GM21717 (cell line): ENCODE measurements around the gene SLC5A8.
A peak's percentile ranks its signal among the peaks of the same experiment; 100 is the strongest.

Experiments
- ATAC-seq: cut with Tn5 transposase; IDR thresholded peaks from one replicate; pipeline ENCODE4 v1.9.1; 2021; ENCODE audit warnings: mild to moderate bottlenecking, moderate library complexity; ENCODE audit not compliant: unreplicated experiment

SLC5A8 gene, protein sequence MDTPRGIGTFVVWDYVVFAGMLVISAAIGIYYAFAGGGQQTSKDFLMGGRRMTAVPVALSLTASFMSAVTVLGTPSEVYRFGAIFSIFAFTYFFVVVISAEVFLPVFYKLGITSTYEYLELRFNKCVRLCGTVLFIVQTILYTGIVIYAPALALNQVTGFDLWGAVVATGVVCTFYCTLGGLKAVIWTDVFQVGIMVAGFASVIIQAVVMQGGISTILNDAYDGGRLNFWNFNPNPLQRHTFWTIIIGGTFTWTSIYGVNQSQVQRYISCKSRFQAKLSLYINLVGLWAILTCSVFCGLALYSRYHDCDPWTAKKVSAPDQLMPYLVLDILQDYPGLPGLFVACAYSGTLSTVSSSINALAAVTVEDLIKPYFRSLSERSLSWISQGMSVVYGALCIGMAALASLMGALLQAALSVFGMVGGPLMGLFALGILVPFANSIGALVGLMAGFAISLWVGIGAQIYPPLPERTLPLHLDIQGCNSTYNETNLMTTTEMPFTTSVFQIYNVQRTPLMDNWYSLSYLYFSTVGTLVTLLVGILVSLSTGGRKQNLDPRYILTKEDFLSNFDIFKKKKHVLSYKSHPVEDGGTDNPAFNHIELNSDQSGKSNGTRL

DNA sequence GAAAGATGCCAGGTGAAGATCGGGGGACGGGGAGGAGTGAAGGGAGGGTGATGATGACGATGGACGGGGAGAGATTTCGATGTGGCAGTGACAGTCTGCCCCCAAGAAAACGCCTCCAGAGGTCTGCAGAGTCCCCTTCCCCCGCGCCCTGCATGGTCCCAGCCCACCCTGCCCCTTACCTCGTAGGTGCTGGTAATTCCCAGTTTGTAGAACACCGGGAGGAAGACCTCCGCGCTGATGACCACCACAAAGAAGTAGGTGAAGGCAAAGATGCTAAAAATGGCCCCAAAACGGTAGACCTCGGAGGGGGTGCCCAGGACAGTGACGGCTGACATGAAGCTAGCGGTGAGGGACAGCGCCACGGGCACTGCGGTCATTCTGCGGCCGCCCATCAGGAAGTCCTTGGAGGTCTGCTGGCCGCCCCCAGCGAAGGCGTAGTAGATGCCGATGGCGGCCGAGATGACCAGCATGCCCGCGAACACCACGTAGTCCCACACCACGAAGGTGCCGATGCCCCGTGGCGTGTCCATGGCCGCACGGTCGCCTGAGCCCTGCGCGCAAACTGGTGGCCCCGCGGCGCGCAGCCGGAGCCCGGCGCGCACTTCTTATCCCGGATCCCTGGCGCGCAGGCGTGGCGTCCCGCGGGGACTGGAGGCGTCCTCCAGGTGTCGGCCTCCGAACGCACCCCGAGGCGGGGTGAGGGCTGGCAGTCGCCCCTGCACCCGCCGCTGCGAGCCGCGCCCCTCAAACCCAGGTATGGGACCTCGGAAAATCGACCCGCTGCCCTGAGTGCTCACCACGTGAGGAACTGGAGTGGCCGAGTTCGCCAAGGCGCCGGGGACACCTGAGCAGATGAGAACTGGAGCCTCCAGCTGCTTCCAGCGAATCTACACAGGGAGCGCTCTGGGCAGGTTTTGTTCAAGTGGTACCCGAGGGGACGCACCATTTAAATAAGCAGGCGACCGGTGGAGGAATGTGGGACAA, at the start of gene SLC5A8:
Gene SLC5A8, minus strand, starts transcription at position 920 of the 984 bp plus-strand sequence. Its CDS starts 390 bp downstream, at position 530.
- no peak for ATAC-seq

DNA sequence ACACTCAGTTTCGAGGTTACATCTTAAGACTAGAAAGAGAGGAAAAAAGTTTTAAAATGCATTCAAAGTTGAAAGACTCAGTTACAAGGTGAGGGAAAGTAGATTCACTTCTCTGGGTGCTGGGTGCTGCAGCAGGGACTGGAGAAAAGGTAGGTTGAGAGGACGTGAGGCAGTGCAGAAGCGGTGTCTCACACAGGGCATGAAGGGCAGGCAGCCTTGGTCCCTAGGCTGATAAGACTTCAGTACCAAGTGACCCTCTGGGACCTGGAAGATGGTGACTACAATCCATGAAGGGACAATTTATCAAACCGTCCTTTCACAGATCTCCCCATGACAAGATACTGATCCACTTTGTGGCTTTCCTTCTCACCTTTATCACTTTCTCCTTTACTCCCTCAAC, 47.3 kb upstream of the SLC5A8 start:
- no peak for ATAC-seq

DNA sequence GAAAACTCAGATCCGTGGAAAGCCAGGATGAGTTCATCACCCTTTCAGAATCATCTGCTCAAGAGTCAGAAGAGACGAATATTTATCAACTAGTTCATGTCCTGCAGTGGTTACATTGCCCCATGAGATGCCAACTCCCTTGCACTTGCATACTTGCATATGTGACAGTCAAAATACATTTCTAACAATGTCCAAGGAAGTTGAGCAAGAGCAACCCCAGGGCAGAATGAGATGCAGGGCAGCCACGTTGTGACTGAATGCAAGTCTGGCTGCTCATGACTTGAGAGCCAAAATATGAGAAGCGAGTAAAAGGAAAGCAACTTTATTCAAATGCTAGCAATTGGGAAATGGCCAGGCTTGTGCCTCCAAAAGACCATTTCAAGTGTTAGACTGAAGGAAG, 46.2 kb upstream of the SLC5A8 start:
- ATAC-seq = no peak

DNA sequence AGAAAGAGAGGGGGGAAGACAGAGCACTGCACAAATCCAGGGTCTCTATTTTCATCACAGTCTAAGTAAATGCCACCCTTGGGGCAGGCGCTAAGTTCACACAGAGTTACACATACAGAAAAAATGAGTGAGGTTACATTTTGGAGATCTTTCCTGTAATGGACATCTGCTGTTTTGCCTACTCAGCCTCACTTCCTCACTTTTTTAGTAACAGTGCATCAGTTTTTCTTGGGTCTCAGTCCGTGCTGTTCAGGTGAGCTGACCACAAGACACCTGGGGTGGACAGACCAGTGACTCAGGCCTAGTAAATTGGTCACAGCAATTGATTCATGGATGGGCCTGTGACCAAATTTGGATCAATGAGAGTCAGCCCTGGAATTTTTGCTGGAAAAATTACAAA, 33.6 kb upstream of the SLC5A8 start:
- no peak for ATAC-seq

DNA sequence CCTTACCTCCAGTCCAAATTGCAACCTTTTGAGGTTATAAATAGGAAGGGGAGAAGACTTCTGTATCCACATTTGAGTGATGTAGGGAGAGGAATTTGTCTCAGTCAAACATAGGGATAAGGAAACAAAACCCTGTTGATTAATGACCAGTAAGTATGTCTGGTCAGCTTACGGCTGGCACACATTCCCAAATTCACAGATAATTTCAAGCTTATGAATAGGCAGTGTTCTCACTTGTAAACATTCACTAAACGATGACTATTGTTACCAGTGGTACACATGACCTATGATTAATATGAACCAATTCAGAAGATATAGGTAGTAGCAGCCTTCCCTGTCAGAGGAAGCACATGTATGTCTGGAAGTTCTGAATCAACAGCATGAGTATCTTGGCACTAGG, 33.0 kb upstream of the SLC5A8 start:
- ATAC-seq = no peak

DNA sequence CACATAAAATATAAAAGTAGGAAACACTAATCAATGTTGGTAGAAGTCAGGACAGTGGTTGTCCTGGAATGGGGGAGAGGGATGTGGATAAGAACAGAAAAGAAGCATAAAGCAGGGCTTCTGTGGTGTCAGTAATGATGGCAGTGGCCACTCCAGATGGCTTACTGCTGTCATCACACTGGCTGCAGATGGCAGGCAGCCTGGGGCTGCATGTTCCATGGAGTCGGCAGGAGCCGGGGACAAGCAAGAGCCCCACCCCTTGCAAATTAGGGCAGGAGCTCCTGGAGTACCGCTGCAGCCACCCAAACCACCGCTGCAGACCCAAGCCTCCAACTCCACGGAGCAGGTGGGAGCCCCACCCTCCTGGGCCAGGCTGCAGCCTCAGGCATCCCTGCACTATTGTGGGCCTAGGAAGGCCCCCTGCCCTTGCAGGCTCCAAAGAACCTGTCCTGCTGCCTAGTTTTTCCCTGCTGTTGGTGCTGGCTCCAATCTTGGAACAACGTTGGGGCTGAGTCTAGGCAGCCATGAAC, 28.8 kb upstream of the SLC5A8 start:
- ATAC-seq = no peak

DNA sequence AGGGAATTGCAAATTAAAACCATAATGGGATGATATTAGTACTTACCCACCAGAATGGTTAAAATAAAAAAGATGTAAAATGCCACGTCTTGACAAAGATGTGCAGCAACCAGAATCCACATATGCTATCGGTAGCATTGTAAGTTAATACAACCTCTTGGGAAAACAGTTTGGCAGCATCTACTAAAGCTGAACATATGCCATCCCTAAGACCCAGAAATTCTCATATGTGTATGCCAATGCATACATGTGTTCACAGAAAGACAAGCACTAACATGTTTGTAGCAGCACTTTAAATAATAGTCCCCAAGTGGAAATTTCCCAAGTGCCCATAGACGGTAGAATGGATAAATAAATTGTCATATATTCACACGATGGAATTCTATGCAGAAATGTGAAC, 28.3 kb upstream of the SLC5A8 start:
- no peak for ATAC-seq

DNA sequence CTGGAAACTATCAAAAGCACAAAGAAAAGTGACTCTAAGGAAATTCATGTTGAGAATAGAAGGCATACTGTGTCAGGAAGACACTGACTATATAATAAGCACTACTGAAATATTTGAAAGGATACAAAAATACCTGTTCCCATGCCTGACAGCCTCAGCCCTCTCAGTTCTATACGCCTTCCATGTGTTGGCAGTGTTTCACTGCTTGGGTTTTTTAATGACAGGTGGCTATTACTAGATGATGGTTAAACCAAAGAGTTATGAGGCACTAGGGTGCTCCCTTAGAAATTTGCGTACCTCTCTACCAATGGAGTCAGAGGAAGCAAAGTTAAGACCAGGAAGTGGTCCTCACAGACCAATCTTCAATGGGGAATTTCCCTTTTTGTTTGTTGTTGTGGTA, 25.6 kb upstream of the SLC5A8 start:
- no peak for ATAC-seq

DNA sequence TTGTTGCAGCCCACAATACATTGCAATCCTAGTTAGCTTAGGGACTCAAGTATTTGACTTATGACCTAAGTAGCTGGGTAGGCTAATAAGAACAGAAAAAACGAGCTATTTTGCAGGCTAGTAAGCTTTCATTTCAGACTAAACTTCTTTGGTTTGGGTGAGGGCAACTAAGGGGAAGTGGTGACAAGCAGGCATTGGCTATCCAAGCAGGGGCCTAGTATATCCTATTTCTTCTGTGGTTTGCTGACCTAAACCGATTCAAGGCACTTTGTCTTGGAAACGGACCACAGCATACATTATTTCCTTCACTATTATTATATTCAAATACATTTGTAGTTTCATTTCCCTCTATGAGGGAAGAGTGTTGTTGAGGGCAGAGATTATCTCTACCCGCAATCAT, 21.6 kb upstream of the SLC5A8 start:
- ATAC-seq = no peak

DNA sequence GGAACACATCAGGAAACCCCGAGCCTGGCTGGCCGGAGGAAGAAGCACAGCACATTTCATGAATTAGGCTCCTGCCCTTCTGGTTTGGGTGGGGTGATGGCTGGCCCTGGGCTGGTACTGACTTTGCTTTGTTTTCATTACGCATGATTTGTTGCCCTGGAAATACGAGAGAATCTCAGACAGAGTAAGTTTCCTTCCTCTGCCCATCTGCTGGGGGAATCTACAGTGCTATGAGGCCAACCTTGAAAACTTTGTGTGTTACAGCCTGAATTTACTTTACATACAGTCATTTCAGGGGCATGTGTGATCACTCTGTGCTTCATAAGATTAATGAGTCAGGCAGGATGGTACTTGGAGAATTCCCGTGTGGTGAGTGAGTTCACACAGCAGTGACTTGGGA, 20.5 kb upstream of the SLC5A8 start:
- ATAC-seq = no peak

DNA sequence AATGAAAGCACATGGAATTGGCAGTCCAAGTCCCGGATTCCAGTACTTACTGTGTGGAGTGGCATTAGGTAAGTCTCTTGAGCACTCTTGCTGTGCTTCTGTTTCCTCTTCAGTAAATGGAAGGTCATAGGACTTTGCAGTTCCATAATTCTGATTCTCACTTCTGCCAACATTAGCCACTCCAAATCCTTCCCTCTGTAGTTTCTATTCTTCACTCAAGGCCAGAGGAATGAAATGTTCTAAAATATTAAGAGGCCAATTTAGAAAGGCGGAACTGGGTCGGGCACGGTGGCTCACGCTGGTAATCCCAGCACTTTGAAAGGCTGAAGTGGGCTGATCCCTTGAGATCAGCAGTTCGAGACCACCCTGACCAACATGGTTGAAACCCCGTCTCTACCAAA, 19.8 kb upstream of the SLC5A8 start:
- ATAC-seq = no peak

DNA sequence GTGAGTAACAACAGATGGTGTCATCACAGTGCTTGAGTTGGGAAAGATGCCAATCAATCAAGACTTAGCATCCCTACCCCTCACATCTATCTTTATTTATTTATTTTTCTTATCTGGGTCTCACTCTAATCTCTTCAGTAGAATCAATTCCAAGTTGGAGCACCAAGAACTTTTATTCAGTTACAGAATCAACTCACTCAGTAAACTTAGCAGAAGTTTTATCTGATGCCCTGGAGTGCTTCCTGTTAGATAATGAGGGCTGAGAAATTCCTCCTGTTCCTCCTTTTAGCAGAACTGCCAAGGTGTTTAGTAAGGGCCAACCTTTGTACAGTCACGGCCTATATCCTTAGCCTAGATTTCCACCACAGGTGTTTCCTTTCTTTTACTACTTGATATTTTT, 11.3 kb upstream of the SLC5A8 start:
- no peak for ATAC-seq

DNA sequence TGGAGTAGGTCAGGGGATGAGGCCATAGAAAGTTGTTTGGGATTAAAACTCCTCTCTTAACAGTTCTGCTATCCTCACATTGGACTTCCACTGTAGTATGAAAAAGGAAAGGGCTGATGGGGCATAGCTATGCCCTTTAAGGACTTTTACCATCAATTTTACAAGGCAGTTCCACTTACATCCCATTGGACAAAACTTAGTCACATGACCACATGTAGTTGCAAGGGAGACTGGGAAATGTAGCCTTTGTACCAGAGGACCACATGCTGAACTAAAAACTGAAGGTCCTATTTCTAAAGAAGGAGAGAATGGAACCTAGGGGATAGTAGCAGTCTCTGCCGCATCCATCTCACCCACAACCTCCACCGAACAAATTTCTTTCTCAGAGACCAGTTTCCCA, 6.8 kb upstream of the SLC5A8 start:
- no peak for ATAC-seq

DNA sequence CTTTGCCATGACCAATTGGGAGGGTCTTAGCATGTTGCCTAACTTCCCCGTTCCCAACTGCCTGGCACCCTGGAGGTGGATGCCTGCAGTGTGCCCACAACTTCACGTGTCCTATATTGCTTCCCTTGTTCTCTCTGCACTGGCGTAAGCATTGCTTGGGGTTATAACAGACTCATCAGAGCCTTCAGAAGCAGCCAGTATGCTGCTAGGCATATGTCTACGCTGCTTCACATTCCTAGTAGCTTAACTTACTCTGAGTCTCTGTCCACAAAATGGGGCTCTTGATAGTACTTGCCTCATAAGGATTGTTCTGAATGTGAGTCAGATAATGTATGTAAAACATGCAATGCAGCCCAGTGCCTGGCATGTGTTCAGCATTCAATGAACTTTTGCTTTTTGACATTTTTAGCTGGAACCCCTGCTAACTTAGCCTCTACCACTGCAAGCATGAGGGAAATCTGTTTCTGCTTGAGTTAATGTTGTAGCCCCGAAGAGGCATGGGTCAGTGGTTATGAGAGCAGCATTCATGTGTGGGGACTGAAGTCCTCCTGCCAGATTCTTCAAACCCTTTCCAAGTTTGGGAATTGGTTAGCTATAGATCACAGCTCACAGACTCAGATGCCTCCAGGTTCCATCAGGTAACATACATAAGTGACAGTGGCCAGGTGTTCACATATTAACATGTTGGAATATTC, 2.8 kb downstream of the SLC5A8 start:
- no peak for ATAC-seq

DNA sequence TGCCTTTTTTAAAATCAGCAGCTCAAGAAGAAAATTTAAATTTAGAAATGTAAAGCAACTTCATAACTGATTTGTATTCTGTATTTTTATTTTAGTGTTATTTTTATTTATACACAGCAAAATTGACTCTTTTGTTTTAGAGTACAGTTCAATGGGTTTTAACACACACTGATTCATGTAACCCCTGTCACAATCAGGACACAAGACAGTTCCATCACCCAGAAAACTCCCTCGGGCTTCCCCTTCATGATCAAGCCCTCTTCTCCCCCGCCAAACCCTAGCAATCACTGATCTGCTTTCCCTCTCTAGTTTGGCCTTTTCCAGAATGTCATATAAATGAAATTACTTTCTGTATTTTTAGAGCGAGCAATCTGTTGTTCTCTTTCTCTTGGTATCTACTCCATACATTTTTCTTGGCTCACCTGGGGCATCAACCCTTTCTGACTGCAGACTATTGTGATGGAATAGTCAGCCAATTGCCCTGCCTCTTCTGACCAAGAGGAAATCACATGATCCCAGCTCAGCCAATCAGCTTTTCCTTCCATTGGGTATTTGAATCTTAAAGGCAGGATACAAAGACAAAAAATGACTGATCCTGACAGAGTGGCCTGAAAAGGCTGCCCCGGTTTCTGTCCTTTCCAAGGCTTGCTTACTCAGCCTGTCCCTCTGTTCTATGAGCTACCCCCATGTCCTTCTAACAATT, 5.3 kb downstream of the SLC5A8 start:
- ATAC-seq = peak; percentile 45

DNA sequence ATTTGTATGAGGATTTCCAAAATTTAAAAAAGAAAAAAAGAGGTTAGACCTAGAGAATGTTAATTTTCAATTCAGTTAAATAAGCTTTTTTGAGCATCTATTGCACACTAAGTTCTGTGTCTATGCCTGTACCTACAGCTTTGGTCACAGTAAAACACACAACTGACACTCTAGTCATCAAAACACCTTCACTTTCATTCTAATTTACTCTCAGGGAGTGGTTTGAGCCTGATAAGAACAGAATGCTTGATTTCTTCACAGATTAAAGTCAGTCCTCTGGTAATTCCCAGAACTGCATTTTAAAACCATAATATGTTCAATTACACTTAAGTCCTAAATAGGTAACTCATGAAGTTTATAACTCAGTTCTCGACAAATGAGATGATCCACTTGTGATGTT, 9.2 kb downstream of the SLC5A8 start:
- ATAC-seq = no peak

DNA sequence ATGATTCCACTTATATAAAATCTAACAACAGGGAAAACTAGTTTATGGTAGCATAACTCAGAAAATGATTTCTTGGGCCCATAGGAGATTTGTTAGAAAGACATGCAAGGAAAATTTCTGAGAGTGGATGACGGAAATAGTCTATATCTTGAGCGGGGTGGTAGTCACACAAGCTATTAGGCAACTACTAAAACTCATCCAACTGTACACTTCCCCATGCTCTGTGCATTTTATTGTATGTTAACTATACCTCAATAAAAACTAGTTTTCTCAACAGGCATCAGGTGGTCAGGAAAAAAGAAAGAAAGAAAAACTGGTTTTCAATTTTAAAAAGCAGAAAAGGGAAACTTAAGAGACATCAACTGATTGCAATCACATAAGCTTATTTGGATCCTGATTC, 9.9 kb downstream of the SLC5A8 start:
- no peak for ATAC-seq

DNA sequence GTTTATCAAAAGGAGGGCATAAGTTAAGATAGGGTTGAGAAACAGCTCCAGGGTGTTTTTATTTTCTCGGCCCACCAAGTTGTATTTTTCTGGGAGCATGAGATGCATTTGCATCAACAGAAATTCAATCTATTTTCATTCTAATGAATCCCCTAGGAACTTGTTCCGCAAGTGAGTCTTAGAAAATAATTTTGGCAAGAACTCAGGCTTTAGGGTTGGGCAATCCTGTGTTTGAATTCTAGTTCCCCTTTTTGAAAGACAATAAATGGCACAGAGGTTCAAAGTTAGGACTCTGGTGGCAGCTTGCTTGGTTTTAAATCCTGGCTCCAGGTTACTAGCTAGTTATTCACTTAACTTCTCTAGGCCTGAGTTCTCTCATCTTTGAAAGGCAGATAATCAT, 23.7 kb downstream of the SLC5A8 start:
- ATAC-seq = no peak

DNA sequence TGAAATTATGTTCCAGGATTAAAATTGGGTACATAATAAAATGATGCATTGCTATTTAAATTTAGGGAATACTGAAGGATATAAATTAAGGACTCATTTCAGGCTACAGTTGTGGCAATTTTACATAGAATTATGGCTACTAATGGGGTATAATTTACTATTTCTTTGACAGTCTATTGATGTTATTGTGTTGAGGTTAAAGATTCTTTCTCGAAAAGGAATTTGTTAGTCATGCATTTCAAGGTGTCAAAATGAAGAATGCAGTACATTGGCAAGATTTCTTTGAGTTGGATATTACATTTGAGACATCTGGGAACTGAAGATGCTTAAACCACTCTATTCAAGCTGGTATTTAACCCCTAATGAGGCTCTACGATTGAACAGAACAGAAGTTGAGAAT, 28.3 kb downstream of the SLC5A8 start:
- ATAC-seq = no peak

DNA sequence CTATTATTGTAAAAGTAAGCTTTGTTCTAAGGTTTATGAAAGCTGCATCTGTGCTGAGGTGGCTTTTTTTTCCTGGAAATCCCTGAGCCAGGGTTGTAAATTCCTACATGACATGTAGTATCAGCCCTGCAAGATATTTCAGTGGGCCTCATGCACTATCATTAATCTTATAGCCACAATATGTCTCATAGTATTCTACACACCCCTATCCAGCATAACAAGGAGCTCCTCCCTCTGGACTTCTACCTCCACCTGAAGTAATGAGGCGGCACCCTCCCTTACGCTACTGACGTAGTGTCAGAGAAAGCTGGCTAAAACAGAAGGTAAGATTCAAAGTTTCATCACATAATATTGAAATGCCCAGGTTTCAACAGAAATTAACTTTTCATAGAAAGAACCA, 35.5 kb downstream of the SLC5A8 start:
- no peak for ATAC-seq
